Prostate gland (tissue), 2 donors: ENCODE data around the gene HLA-B.

Experiments used
- CTCF ChIP-seq, 4 experiments: fragments of 200-600 bp in 2 of 4; fragments of 450-650 bp in 2 of 4; sonication (generic) in 2 of 4; IDR thresholded peaks; 1 replicate in 3 of 4; 2 replicates in 1 of 4; pipeline ENCODE4 v1.5.1; 2016 to 2019; ENCODE audit warnings: antibody characterized with exemption in 4 of 4, mild to moderate bottlenecking in 2 of 4, moderate library complexity in 2 of 4
- POLR2A ChIP-seq: fragments of 450-650 bp; IDR thresholded peaks from one replicate; pipeline ENCODE4 v1.6.1; 2016; ENCODE audit warnings: antibody characterized with exemption, mild to moderate bottlenecking
- POLR2AphosphoS5 ChIP-seq: sonication (generic); formaldehyde crosslinking; IDR thresholded peaks from one replicate; pipeline ENCODE4 v1.6.1; 2017; ENCODE audit warnings: antibody characterized with exemption

- TF ChIP-seq POLR2AphosphoS5 (no peak), CTCF (IDR thresholded peaks at IDR 0.05) (no peak), POLR2A (no peak)
Measured at GRCh38 chr6:31397901-31398525, 41.0 kb upstream of the HLA-B start.
